Endothelial cell of umbilical vein (primary cell): ENCODE measurements around the gene ATP5PB. TPM values are rescaled to one million over a fixed set of nuclear protein-coding genes. Genes with fewer than 3 reads are reported as not detected.

Experiments
- BruUV-seq: library from RNA; stranded (reverse); fragments of 400-500 nt; replicated peaks from 2 replicates; lab custom pipeline; 2021; lab: Mats Ljungman, UMichigan
- CTCF ChIA-PET: fragments of 300-600, 350-600 bp; sonication (Branson Sonifier 250); formaldehyde crosslinking; loops from one replicate; lab custom pipeline; 2021; ENCODE audit warnings: antibody characterized with exemption, inconsistent platforms; lab: Charles Lee
- POLR2A ChIA-PET: fragments of 300-600, 350-600 bp; sonication (Branson Sonifier 250); formaldehyde crosslinking; loops from one replicate; lab custom pipeline; 2021; ENCODE audit warnings: antibody characterized with exemption, inconsistent platforms; lab: Charles Lee
- DNase-seq: peaks from one replicate; pipeline ENCODE4 v3.0.0-alpha.2; 2011; ENCODE audit warnings: low read depth, low spot score
- FAIRE-seq: peaks from 2 replicates; lab custom pipeline; 2011; peaks lifted over from hg19 to GRCh38; lab: Jason Lieb, UNC
- H2AFZ ChIP-seq: 2 replicates; pipeline ENCODE4 v1.6.0; 2012; ENCODE audit warnings: low read depth, low read length, control low read depth, inconsistent platforms
- H3K27ac ChIP-seq: 2 replicates; pipeline ENCODE4 v1.5.1; 2011; ENCODE audit warnings: low read depth, mild to moderate bottlenecking, control low read depth, low read length, moderate library complexity; ENCODE audit not compliant: insufficient read depth
- H3K27me3 ChIP-seq, 2 experiments: 2 replicates each; pipeline versions ENCODE4 v1.6.0 to v1.6.1; 2011; ENCODE audit warnings: low read length in 2 of 2, mixed read lengths in 1 of 2; ENCODE audit not compliant: control insufficient read depth in 2 of 2, insufficient read depth in 2 of 2
- H3K36me3 ChIP-seq, 2 experiments: 2 replicates in 1 of 2; 3 replicates in 1 of 2; pipeline ENCODE4 v1.5.1; 2011; ENCODE audit warnings: low read length in 2 of 2, mild to moderate bottlenecking in 1 of 2, moderate library complexity in 1 of 2; ENCODE audit not compliant: control insufficient read depth in 2 of 2, insufficient read depth in 2 of 2; ENCODE audit errors: extremely low read depth in 1 of 2
- H3K4me1 ChIP-seq: 3 replicates; pipeline ENCODE4 v1.5.1; 2011; ENCODE audit warnings: mild to moderate bottlenecking, low read length; ENCODE audit not compliant: control insufficient read depth, insufficient read depth; ENCODE audit errors: extremely low read depth
- H3K4me2 ChIP-seq: 2 replicates; pipeline ENCODE4 v1.6.1; 2011; ENCODE audit warnings: low read length, control low read depth, mixed read lengths; ENCODE audit not compliant: insufficient read depth
- H3K4me3 ChIP-seq, 3 experiments: fragments of 200-600 bp in 1 of 3; sonication (generic), shearing (Covaris generic) in 1 of 3; replicated peaks in 1 of 3; 2 replicates each; pipeline ENCODE4 v1.5.1; 2011 to 2016; ENCODE audit warnings: control low read depth in 3 of 3, low read length in 3 of 3, mild to moderate bottlenecking in 2 of 3, inconsistent platforms in 1 of 3, low read depth in 1 of 3, moderate library complexity in 1 of 3; ENCODE audit not compliant: insufficient read depth in 1 of 3
- H3K79me2 ChIP-seq: 2 replicates; pipeline ENCODE4 v1.6.0; 2012; ENCODE audit warnings: low read length, inconsistent platforms; ENCODE audit not compliant: control insufficient read depth, insufficient read depth
- H3K9ac ChIP-seq: replicated peaks from 2 replicates; pipeline ENCODE3; 2011; ENCODE audit warnings: low read length, control low read depth; ENCODE audit not compliant: insufficient read depth; ENCODE audit errors: extremely low read depth
- H3K9me1 ChIP-seq: replicated peaks from 3 replicates; pipeline ENCODE4 v1.6.0; 2011; ENCODE audit warnings: mild to moderate bottlenecking, low read length; ENCODE audit not compliant: control insufficient read depth, insufficient read depth; ENCODE audit errors: extremely low read depth
- H3K9me3 ChIP-seq: replicated peaks from 2 replicates; pipeline ENCODE4 v1.5.1; 2012; ENCODE audit warnings: low read length, inconsistent platforms; ENCODE audit not compliant: control insufficient read depth, insufficient read depth
- H4K20me1 ChIP-seq: replicated peaks from 2 replicates; pipeline ENCODE3; 2011; ENCODE audit warnings: mild to moderate bottlenecking, low read length; ENCODE audit not compliant: control insufficient read depth, insufficient read depth; ENCODE audit errors: extremely low read depth
- EZH2 ChIP-seq: IDR thresholded peaks from 2 replicates; pipeline ENCODE4 v1.6.1; 2012; ENCODE audit warnings: borderline replicate concordance, low read depth, mild to moderate bottlenecking, moderate library complexity, low read length, inconsistent platforms; ENCODE audit not compliant: severe bottlenecking
- FOS ChIP-seq: IDR thresholded peaks from 2 replicates; pipeline ENCODE4 v1.6.1; 2011; ENCODE audit warnings: mild to moderate bottlenecking, low read length, moderate library complexity, borderline replicate concordance; ENCODE audit not compliant: insufficient read depth
- GATA2 ChIP-seq: IDR thresholded peaks from 2 replicates; pipeline ENCODE4 v1.7.0; 2011; ENCODE audit warnings: low read depth, mild to moderate bottlenecking, moderate library complexity, mixed read lengths, low read length; ENCODE audit not compliant: insufficient read length, insufficient read depth
- JUN ChIP-seq: IDR thresholded peaks from 2 replicates; pipeline ENCODE4 v1.6.1; 2011; ENCODE audit warnings: borderline replicate concordance, low read depth; ENCODE audit not compliant: insufficient read length, insufficient read depth
- MAX ChIP-seq: IDR thresholded peaks from 2 replicates; pipeline ENCODE4 v1.6.1; 2011; ENCODE audit not compliant: insufficient read depth, insufficient read length
- MYC ChIP-seq: IDR thresholded peaks from one replicate; pipeline ENCODE4 v1.6.1; 2011; ENCODE audit warnings: mild to moderate bottlenecking, low read depth, low read length
- dilution Hi-C: fragments of 300-500 bp; cut with MboI; formaldehyde crosslinking; loops from one replicate; pipeline ENCODE4 v1.15.0; 2019; ENCODE audit warnings: low sequenced_read_pairs; ENCODE audit not compliant: extremely low pct_ligation_motif_present
- intact Hi-C: fragments of 100-400 bp; cut with micrococcal nuclease; formaldehyde crosslinking; loops from one replicate; pipeline ENCODE4 v1.10.0; 2022
- polyA plus RNA-seq, 4 experiments: library from polyadenylated mRNA; depleted of rRNA in 3 of 4; stranded (reverse) in 3 of 4; unstranded in 1 of 4; fragments of >200 nt; gene quantifications; 2 replicates each; pipeline versions ENCODE4 v1.2.1 to v1.2.3, GENCODE V29; 2011 to 2012; ENCODE audit warnings: missing spikeins in 1 of 4
- total RNA-seq: library from RNA; stranded (reverse); gene quantifications from 2 replicates; pipeline ENCODE4 v1.2.3, GENCODE V29; 2021
- TF ChIP-seq, protein P1 (sequence below), 2 donors: IDR thresholded peaks; 1 replicate in 1 of 2; 2 replicates in 1 of 2; pipeline ENCODE4 v1.5.1; 2011; ENCODE audit warnings: low read length in 2 of 2, mild to moderate bottlenecking in 2 of 2, moderate library complexity in 2 of 2, control low read depth in 1 of 2, inconsistent platforms in 1 of 2, low read depth in 1 of 2; ENCODE audit not compliant: insufficient read depth in 1 of 2; ENCODE audit errors: extremely low read depth in 1 of 2

The ATP5PB gene
- total and polyA plus RNA-seq, 2 donors (not counting 3 experiments of a cell fraction or from before 2014, with no cell fraction given): 231 to 244 TPM

- CTCF ChIA-PET: no interaction called here
- TF ChIP-seq, protein P1, sequence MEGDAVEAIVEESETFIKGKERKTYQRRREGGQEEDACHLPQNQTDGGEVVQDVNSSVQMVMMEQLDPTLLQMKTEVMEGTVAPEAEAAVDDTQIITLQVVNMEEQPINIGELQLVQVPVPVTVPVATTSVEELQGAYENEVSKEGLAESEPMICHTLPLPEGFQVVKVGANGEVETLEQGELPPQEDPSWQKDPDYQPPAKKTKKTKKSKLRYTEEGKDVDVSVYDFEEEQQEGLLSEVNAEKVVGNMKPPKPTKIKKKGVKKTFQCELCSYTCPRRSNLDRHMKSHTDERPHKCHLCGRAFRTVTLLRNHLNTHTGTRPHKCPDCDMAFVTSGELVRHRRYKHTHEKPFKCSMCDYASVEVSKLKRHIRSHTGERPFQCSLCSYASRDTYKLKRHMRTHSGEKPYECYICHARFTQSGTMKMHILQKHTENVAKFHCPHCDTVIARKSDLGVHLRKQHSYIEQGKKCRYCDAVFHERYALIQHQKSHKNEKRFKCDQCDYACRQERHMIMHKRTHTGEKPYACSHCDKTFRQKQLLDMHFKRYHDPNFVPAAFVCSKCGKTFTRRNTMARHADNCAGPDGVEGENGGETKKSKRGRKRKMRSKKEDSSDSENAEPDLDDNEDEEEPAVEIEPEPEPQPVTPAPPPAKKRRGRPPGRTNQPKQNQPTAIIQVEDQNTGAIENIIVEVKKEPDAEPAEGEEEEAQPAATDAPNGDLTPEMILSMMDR (IDR thresholded peaks at IDR 0.05; ENCODE audit: extremely low read depth in 1 of 2, insufficient read depth in 1 of 2, low read depth in 1 of 2, low read length in 2 of 2): no peak
- TF ChIP-seq EZH2: no peak
- no peak for TF ChIP-seq JUN
- no peak for TF ChIP-seq MYC
- no peak for TF ChIP-seq GATA2
- no peak for TF ChIP-seq FOS
- no peak for TF ChIP-seq MAX
- intact Hi-C loops: no loop called here
- Histone ChIP-seq H3K9me1 (no peaks in the 10 kb centered on the region), H3K4me1 (no peaks in the 10 kb centered on the region), H3K36me3 (no peaks in the 10 kb centered on the region), H3K4me3 (no peak overlapping the region), H3K9ac (no peak overlapping the region), H3K9me3 (no peaks in the 10 kb centered on the region), H3K4me2 (no peak overlapping the region), H3K27ac (no peak overlapping the region), H2AFZ (no peak overlapping the region), H4K20me1 (no peaks in the 10 kb centered on the region), H3K27me3 (peaks cover 6 to 7% of the 10 kb centered on the region in 2 experiments), H3K79me2 (no peaks in the 10 kb centered on the region)
- POLR2A ChIA-PET: no interaction called here
- no peak for DNase-seq
- dilution Hi-C loops: no loop called here
- no TSS peak for BruUV-seq
- no peak for FAIRE-seq
Observed at GRCh38 chr1:111419037-111419436, 30.2 kb upstream of the ATP5PB start.
